CD14-positive monocyte (primary cell): ENCODE data around the gene FAM53B. TPM values are rescaled to one million over a fixed set of nuclear protein-coding genes. Genes with fewer than 3 reads are reported as not detected.

Experiments
- DNase-seq, 3 donors: peaks; one replicate each; pipeline ENCODE4 v3.0.0-alpha.2; 2011 to 2022
- H2AFZ ChIP-seq: 2 replicates; pipeline ENCODE4 v1.6.0; 2012; ENCODE audit warnings: mild to moderate bottlenecking, low read depth, low read length, inconsistent platforms; ENCODE audit not compliant: insufficient read depth, poor library complexity, severe bottlenecking
- H3K27ac ChIP-seq, 2 donors: 1 replicate in 1 of 2; 2 replicates in 1 of 2; pipeline ENCODE4 v1.5.1; 2012 to 2013; ENCODE audit warnings: low read length in 2 of 2, control low read depth in 1 of 2, inconsistent platforms in 1 of 2, low read depth in 1 of 2, mild to moderate bottlenecking in 1 of 2
- H3K27me3 ChIP-seq, 2 donors: one replicate each; pipeline versions ENCODE4 v1.6.0 to v1.6.1; 2011 to 2013; ENCODE audit warnings: low read length in 2 of 2; ENCODE audit not compliant: control insufficient read depth in 2 of 2, insufficient read depth in 2 of 2
- H3K36me3 ChIP-seq, 2 donors: replicated peaks in 1 of 2; 1 replicate in 1 of 2; 2 replicates in 1 of 2; pipeline versions ENCODE4 v1.5.1 to v1.6.1; 2012 to 2013; ENCODE audit warnings: low read length in 2 of 2, control low read depth in 1 of 2, inconsistent platforms in 1 of 2, mild to moderate bottlenecking in 1 of 2; ENCODE audit not compliant: insufficient read depth in 2 of 2, control insufficient read depth in 1 of 2
- H3K4me1 ChIP-seq, 2 donors: 1 replicate in 1 of 2; 2 replicates in 1 of 2; pipeline versions ENCODE4 v1.5.1 to v1.6.1; 2012 to 2013; ENCODE audit warnings: low read length in 2 of 2, control low read depth in 1 of 2, inconsistent platforms in 1 of 2, mild to moderate bottlenecking in 1 of 2, moderate library complexity in 1 of 2; ENCODE audit not compliant: insufficient read depth in 2 of 2, control insufficient read depth in 1 of 2
- H3K4me2 ChIP-seq: replicated peaks from 2 replicates; pipeline ENCODE3; 2012; ENCODE audit warnings: low read length, moderate library complexity, mild to moderate bottlenecking; ENCODE audit not compliant: poor library complexity, severe bottlenecking; ENCODE audit errors: extremely low read depth
- H3K4me3 ChIP-seq, 3 experiments: fragments of 200-600 bp in 1 of 3; sonication (generic) in 1 of 3; replicated peaks in 1 of 3; 1 replicate in 2 of 3; 2 replicates in 1 of 3; pipeline ENCODE4 v1.5.1; 2011 to 2013; ENCODE audit warnings: low read length in 3 of 3, mild to moderate bottlenecking in 3 of 3, control low read depth in 2 of 3, low read depth in 2 of 3, inconsistent platforms in 1 of 3, moderate library complexity in 1 of 3
- H3K79me2 ChIP-seq: 2 replicates; pipeline ENCODE4 v1.6.0; 2012; ENCODE audit warnings: mild to moderate bottlenecking, control low read depth, inconsistent platforms, low read length, moderate library complexity; ENCODE audit not compliant: insufficient read depth
- H3K9ac ChIP-seq: 2 replicates; pipeline ENCODE4 v1.6.0; 2017; ENCODE audit warnings: low read length, mild to moderate bottlenecking; ENCODE audit not compliant: insufficient read depth, poor library complexity, severe bottlenecking
- H3K9me3 ChIP-seq, 2 donors: replicated peaks in 1 of 2; 1 replicate in 1 of 2; 2 replicates in 1 of 2; pipeline versions ENCODE4 v1.5.1 to v1.6.1; 2012 to 2013; ENCODE audit warnings: low read length in 2 of 2, control low read depth in 1 of 2; ENCODE audit not compliant: control insufficient read depth in 1 of 2, insufficient read depth in 1 of 2
- H4K20me1 ChIP-seq: 2 replicates; pipeline ENCODE4 v1.6.0; 2012; ENCODE audit warnings: mild to moderate bottlenecking, low read length, control low read depth, moderate library complexity; ENCODE audit not compliant: insufficient read depth
- H3K27ac Mint-ChIP-seq, 7 donors: one replicate each; pipeline ENCODE4 v1.8.0; 2020; ENCODE audit warnings: mild to moderate bottlenecking in 7 of 7, mixed read lengths in 7 of 7, moderate library complexity in 6 of 7, inconsistent platforms in 2 of 7
- H3K27me3 Mint-ChIP-seq, 3 donors: one replicate each; pipeline ENCODE4 v1.8.0; 2021 to 2022; ENCODE audit warnings: low read depth in 3 of 3, mild to moderate bottlenecking in 3 of 3, mixed read lengths in 3 of 3, moderate library complexity in 3 of 3, inconsistent platforms in 1 of 3
- H3K36me3 Mint-ChIP-seq, 2 donors: one replicate each; pipeline ENCODE4 v1.8.0; 2020; ENCODE audit warnings: mixed read lengths in 2 of 2, inconsistent platforms in 1 of 2, mild to moderate bottlenecking in 1 of 2
- H3K4me1 Mint-ChIP-seq: one replicate; pipeline ENCODE4 v1.8.0; 2020; ENCODE audit warnings: mild to moderate bottlenecking, mixed read lengths
- H3K4me3 Mint-ChIP-seq, 2 donors: one replicate each; pipeline ENCODE4 v1.8.0; 2020; ENCODE audit warnings: mild to moderate bottlenecking in 2 of 2, mixed read lengths in 2 of 2, moderate library complexity in 1 of 2
- H3K9me3 Mint-ChIP-seq, 7 donors: one replicate each; pipeline ENCODE4 v1.8.0; 2020 to 2022; ENCODE audit warnings: mixed read lengths in 7 of 7, mild to moderate bottlenecking in 6 of 7, moderate library complexity in 6 of 7, inconsistent platforms in 2 of 7
- CTCF ChIP-seq: fragments of 200-600 bp; IDR thresholded peaks from one replicate; pipeline ENCODE4 v1.8.0; 2022; ENCODE audit warnings: antibody characterized with exemption, mild to moderate bottlenecking
- WGBS: methylation state at CpG from one replicate; pipeline ENCODE4 v1.1.5; 2013; ENCODE audit warnings: missing lambda C conversion rate; ENCODE audit not compliant: insufficient coverage; 5-methylcytosine and 5-hydroxymethylcytosine counted together
- intact Hi-C, 2 donors: fragments of 100-400 bp; cut with micrococcal nuclease; formaldehyde crosslinking; loops; one replicate each; pipeline versions ENCODE4 v1.15.0 to v1.15.1; 2023
- polyA plus RNA-seq, 3 donors: library from polyadenylated mRNA; depleted of rRNA in 1 of 3; unstranded in 2 of 3; stranded (reverse) in 1 of 3; fragments of 300-500 nt in 2 of 3; fragments of >200 nt in 1 of 3; fragmentation: Illumina TruSeq in 2 of 3; gene quantifications; 1 replicate in 2 of 3; 2 replicates in 1 of 3; pipeline ENCODE4 v1.2.3, GENCODE V29; 2012 to 2021

Gene FAM53B
- polyA plus RNA-seq, 3 donors, result 5.8 to 23.3 (median 12.6) TPM

- Mint-ChIP-seq H3K9me3 (peaks cover 0 to 8% (median 1%) of the 10 kb centered on the region in 7 donors), H3K27ac (no peak overlapping the region), H3K36me3 (peaks cover 0 to 3% of the 10 kb centered on the region in 2 donors), H3K27me3 (peaks cover 1 to 4% (median 3%) of the 10 kb centered on the region in 3 donors), H3K4me3 (no peak overlapping the region), H3K4me1 (peaks cover 23% of the 10 kb centered on the region)
- Histone ChIP-seq H3K4me3 (no peak overlapping the region), H3K4me2 (no peak overlapping the region), H3K79me2 (no peaks in the 10 kb centered on the region), H3K36me3 (no peaks in the 10 kb centered on the region), H3K9me3 (no peaks in the 10 kb centered on the region), H3K27me3 (no peaks in the 10 kb centered on the region), H4K20me1 (no peaks in the 10 kb centered on the region), H3K27ac (no peak overlapping the region), H3K4me1 (peaks cover 8 to 11% of the 10 kb centered on the region in 2 donors), H2AFZ (no peak overlapping the region), H3K9ac (no peak overlapping the region)
- no peak for TF ChIP-seq CTCF
- intact Hi-C loops, result no loop called here
- WGBS, result 96% methylated on average over 22 of the region's 23 CpGs
- no peak for DNase-seq
Measured at GRCh38 chr10:124590216-124591122, 153.7 kb downstream of the FAM53B start.

- WGBS, result 97% methylated on average over 23 of the region's 24 CpGs
- peaks cover 1 to 4% (median 3%) of the 10 kb centered on the region in 3 donors for H3K27me3 Mint-ChIP-seq
- DNase-seq, result no peak
- H3K36me3 ChIP-seq, result no peaks in the 10 kb centered on the region
- H3K4me3 Mint-ChIP-seq, result no peak overlapping the region
- no peaks in the 10 kb centered on the region for H3K79me2 ChIP-seq
- H3K9me3 ChIP-seq, result no peaks in the 10 kb centered on the region
- H3K4me1 Mint-ChIP-seq, result peaks cover 21% of the 10 kb centered on the region
- intact Hi-C loops, result no loop called here
- no peak for TF ChIP-seq CTCF
- H3K27me3 ChIP-seq, result no peaks in the 10 kb centered on the region
- peaks cover 0 to 3% of the 10 kb centered on the region in 2 donors for H3K36me3 Mint-ChIP-seq
- no peak overlapping the region for H3K9ac ChIP-seq
- H2AFZ ChIP-seq, result no peak overlapping the region
- H3K4me3 ChIP-seq, result no peak overlapping the region
- H3K27ac Mint-ChIP-seq, result no peak overlapping the region
- H3K9me3 Mint-ChIP-seq, result peaks cover 0 to 8% (median 1%) of the 10 kb centered on the region in 7 donors
- H3K4me1 ChIP-seq, result peaks cover 8 to 11% of the 10 kb centered on the region in 2 donors
- H3K27ac ChIP-seq, result no peak overlapping the region
- no peak overlapping the region for H3K4me2 ChIP-seq
- H4K20me1 ChIP-seq, result no peaks in the 10 kb centered on the region
Measured at GRCh38 chr10:124589491-124590041, 154.6 kb downstream of the FAM53B start.
